GM23338 (cell line): Measurements from ENCODE around the gene PTGIR. TPM values are rescaled to one million over a fixed set of nuclear protein-coding genes. Genes with fewer than 3 reads are reported as not detected.

Experiments used
- ATAC-seq: fragments of 200-7000 bp; cut with Tn5 transposase; 3 replicates; pipeline ENCODE4 v1.9.1; 2020
- DNase-seq: peaks from one replicate; pipeline ENCODE4 v3.0.0-alpha.2; 2015; ENCODE audit warnings: low spot score
- H2AFZ ChIP-seq: fragments of 200-600 bp; sonication (generic); 2 replicates; pipeline ENCODE4 v1.8.0; 2016; ENCODE audit warnings: antibody characterized with exemption, mild to moderate bottlenecking, moderate library complexity
- H3F3A ChIP-seq: fragments of 200-600 bp; sonication (generic); replicated peaks from 2 replicates; pipeline ENCODE4 v1.8.0; 2017; ENCODE audit warnings: antibody characterized with exemption, mixed run types, low read depth
- H3K27ac ChIP-seq: fragments of 200-600 bp; sonication (generic); 2 replicates; pipeline ENCODE4 v1.6.1; 2016; ENCODE audit warnings: low read depth
- H3K27me3 ChIP-seq: fragments of 200-600 bp; sonication (generic); 2 replicates; pipeline ENCODE4 v1.8.0; 2016; ENCODE audit warnings: mild to moderate bottlenecking, mixed run types, moderate library complexity; ENCODE audit not compliant: insufficient read depth
- H3K36me3 ChIP-seq: fragments of 200-600 bp; sonication (generic); 2 replicates; pipeline ENCODE4 v1.8.0; 2016; ENCODE audit warnings: mild to moderate bottlenecking; ENCODE audit not compliant: insufficient read depth
- H3K4me1 ChIP-seq: fragments of 200-600 bp; sonication (generic); 2 replicates; pipeline ENCODE4 v1.8.0; 2016; ENCODE audit warnings: mild to moderate bottlenecking, moderate library complexity; ENCODE audit not compliant: insufficient read depth
- H3K4me2 ChIP-seq: fragments of 200-600 bp; sonication (generic); 2 replicates; pipeline ENCODE4 v1.7.1; 2017; ENCODE audit warnings: mixed run types
- H3K4me3 ChIP-seq: fragments of 200-600 bp; sonication (generic); 2 replicates; pipeline ENCODE4 v1.6.1; 2016; ENCODE audit warnings: mixed run types
- H3K79me2 ChIP-seq: fragments of 200-600 bp; sonication (generic); replicated peaks from 2 replicates; pipeline ENCODE4 v1.8.0; 2017; ENCODE audit warnings: mild to moderate bottlenecking; ENCODE audit not compliant: insufficient read depth
- H3K9me2 ChIP-seq: fragments of 200-600 bp; sonication (generic); 2 replicates; pipeline ENCODE4 v1.8.0; 2017; ENCODE audit not compliant: insufficient read depth
- H4K20me1 ChIP-seq: fragments of 200-600 bp; sonication (generic); replicated peaks from 2 replicates; pipeline ENCODE4 v1.8.0; 2017; ENCODE audit warnings: mild to moderate bottlenecking; ENCODE audit not compliant: insufficient read depth
- H3K27ac Mint-ChIP-seq: 2 replicates; pipeline ENCODE4 v1.8.0; 2020; ENCODE audit warnings: inconsistent platforms, mild to moderate bottlenecking, moderate library complexity, mixed read lengths
- H3K27me3 Mint-ChIP-seq: 3 replicates; pipeline ENCODE4 v1.8.0; 2022; ENCODE audit warnings: low read depth, mild to moderate bottlenecking, moderate library complexity, mixed read lengths, inconsistent platforms; ENCODE audit not compliant: insufficient read depth, poor library complexity
- H3K36me3 Mint-ChIP-seq: 3 replicates; pipeline ENCODE4 v1.8.0; 2021; ENCODE audit warnings: low read depth, mild to moderate bottlenecking, inconsistent platforms, moderate library complexity, mixed read lengths
- H3K4me1 Mint-ChIP-seq: 3 replicates; pipeline ENCODE4 v1.8.0; 2020; ENCODE audit warnings: mild to moderate bottlenecking, inconsistent platforms, mixed read lengths
- H3K4me3 Mint-ChIP-seq: 3 replicates; pipeline ENCODE4 v1.8.0; 2021; ENCODE audit warnings: moderate library complexity, mild to moderate bottlenecking, inconsistent platforms, mixed read lengths
- H3K9me3 Mint-ChIP-seq: 3 replicates; pipeline ENCODE4 v1.8.0; 2020; ENCODE audit warnings: moderate library complexity, mild to moderate bottlenecking, inconsistent platforms, mixed read lengths
- CREB1 ChIP-seq: fragments of 250-450 bp; sonication (Bioruptor Pico); IDR thresholded peaks from 2 replicates; pipeline ENCODE4 v1.5.0; 2020; ENCODE audit warnings: low read depth, mild to moderate bottlenecking, moderate library complexity
- EZH2 ChIP-seq: fragments of 200-600 bp; sonication (generic); IDR thresholded peaks from one replicate; pipeline ENCODE4 v1.8.0; 2017; ENCODE audit warnings: antibody characterized with exemption, mild to moderate bottlenecking, low read depth; ENCODE audit not compliant: unreplicated experiment
- EZH2phosphoT487 ChIP-seq: fragments of 200-600 bp; sonication (generic); IDR thresholded peaks from one replicate; pipeline ENCODE4 v1.8.1; 2018; ENCODE audit warnings: antibody characterized with exemption; ENCODE audit not compliant: unreplicated experiment
- JUNB ChIP-seq: IDR thresholded peaks from one replicate; pipeline ENCODE4 v1.6.1; 2016; ENCODE audit warnings: antibody characterized with exemption; ENCODE audit not compliant: unreplicated experiment
- NANOG ChIP-seq: IDR thresholded peaks from 2 replicates; pipeline ENCODE4 v1.6.1; 2016; ENCODE audit warnings: antibody characterized with exemption, borderline replicate concordance
- POLR2AphosphoS5 ChIP-seq: IDR thresholded peaks from 2 replicates; pipeline ENCODE4 v1.6.1; 2016; ENCODE audit warnings: antibody characterized with exemption, low read depth
- STAT1 ChIP-seq: IDR thresholded peaks from one replicate; pipeline ENCODE4 v1.6.1; 2016; ENCODE audit warnings: antibody characterized with exemption; ENCODE audit not compliant: unreplicated experiment
- ZNF114 ChIP-seq: fragments of 250-450 bp; sonication (Bioruptor Pico); IDR thresholded peaks from 2 replicates; pipeline ENCODE4 v1.5.0; 2020; ENCODE audit warnings: mild to moderate bottlenecking, moderate library complexity
- ZNF331 ChIP-seq: fragments of 250-450 bp; sonication (Bioruptor Pico); IDR thresholded peaks from 2 replicates; pipeline ENCODE4 v1.5.0; 2020; ENCODE audit warnings: low read depth, mild to moderate bottlenecking, moderate library complexity
- ZNF462 ChIP-seq: fragments of 250-450 bp; sonication (Bioruptor Pico); IDR thresholded peaks from 2 replicates; pipeline ENCODE4 v1.5.0; 2020; ENCODE audit warnings: mild to moderate bottlenecking, moderate library complexity
- polyA plus RNA-seq: library from polyadenylated mRNA; unstranded; fragments of >200 nt; fragmentation: Nextera tagmentation; extraction: Ambion mirVana; gene quantifications from 2 replicates; pipeline ENCODE4 v1.2.1, GENCODE V29; 2016
- total RNA-seq: library from RNA; depleted of rRNA; stranded (reverse); fragments of >200 nt; shearing (Covaris generic); gene quantifications from 2 replicates; pipeline ENCODE4 v1.2.3, GENCODE V29; 2014
- TF ChIP-seq, protein P1 (sequence below), 2 experiments: fragments of 200-600 bp in 1 of 2; sonication (generic) in 1 of 2; conservative IDR thresholded peaks; 2 replicates each; pipeline versions ENCODE4 v1.5.1 to v1.6.1; 2016 to 2017; ENCODE audit warnings: antibody characterized with exemption in 2 of 2, low read depth in 2 of 2, mild to moderate bottlenecking in 2 of 2, moderate library complexity in 1 of 2
- TF ChIP-seq, protein P2 (sequence below): IDR thresholded peaks from 2 replicates; pipeline ENCODE4 v1.6.1; 2016; ENCODE audit warnings: antibody characterized with exemption
- TF ChIP-seq, protein P3 (sequence below): IDR thresholded peaks from one replicate; pipeline ENCODE4 v1.6.1; 2018; ENCODE audit warnings: antibody characterized with exemption; ENCODE audit not compliant: unreplicated experiment

The PTGIR gene
- total and polyA plus RNA-seq, 2 experiments from 2014 or later: not detected

- Histone ChIP-seq H3F3A (no peaks in the 10 kb centered on the region), H4K20me1 (no peaks in the 10 kb centered on the region), H3K9me2 (no peaks in the 10 kb centered on the region), H3K27me3 (no peaks in the 10 kb centered on the region), H3K27ac (no peak overlapping the region), H3K4me3 (no peak overlapping the region), H2AFZ (no peak overlapping the region), H3K4me1 (peaks cover 5% of the 10 kb centered on the region; the same call in 1 of the 2 replicates), H3K79me2 (no peaks in the 10 kb centered on the region), H3K4me2 (no peak overlapping the region), H3K36me3 (no peaks in the 10 kb centered on the region)
- Mint-ChIP-seq H3K36me3 (no peaks in the 10 kb centered on the region; the same call in 2 of the 3 replicates), H3K4me1 (peaks cover 11% of the 10 kb centered on the region), H3K4me3 (no peak overlapping the region), H3K27ac (no peak overlapping the region), H3K27me3 (peaks cover 13% of the 10 kb centered on the region), H3K9me3 (no peaks in the 10 kb centered on the region)
- DNase-seq (no peak), ATAC-seq (no peak)
- TF ChIP-seq EZH2 (no peak), ZNF462 (CRISPR knock-in tag) (no peak), ZNF114 (CRISPR knock-in tag) (no peak), CREB1 (CRISPR knock-in tag) (no peak), POLR2AphosphoS5 (no peak), STAT1 (no peak), EZH2phosphoT487 (no peak), NANOG (no peak), ZNF331 (CRISPR knock-in tag) (no peak), JUNB (no peak)
- TF ChIP-seq, protein P1, sequence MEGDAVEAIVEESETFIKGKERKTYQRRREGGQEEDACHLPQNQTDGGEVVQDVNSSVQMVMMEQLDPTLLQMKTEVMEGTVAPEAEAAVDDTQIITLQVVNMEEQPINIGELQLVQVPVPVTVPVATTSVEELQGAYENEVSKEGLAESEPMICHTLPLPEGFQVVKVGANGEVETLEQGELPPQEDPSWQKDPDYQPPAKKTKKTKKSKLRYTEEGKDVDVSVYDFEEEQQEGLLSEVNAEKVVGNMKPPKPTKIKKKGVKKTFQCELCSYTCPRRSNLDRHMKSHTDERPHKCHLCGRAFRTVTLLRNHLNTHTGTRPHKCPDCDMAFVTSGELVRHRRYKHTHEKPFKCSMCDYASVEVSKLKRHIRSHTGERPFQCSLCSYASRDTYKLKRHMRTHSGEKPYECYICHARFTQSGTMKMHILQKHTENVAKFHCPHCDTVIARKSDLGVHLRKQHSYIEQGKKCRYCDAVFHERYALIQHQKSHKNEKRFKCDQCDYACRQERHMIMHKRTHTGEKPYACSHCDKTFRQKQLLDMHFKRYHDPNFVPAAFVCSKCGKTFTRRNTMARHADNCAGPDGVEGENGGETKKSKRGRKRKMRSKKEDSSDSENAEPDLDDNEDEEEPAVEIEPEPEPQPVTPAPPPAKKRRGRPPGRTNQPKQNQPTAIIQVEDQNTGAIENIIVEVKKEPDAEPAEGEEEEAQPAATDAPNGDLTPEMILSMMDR (conservative IDR thresholded peaks at IDR 0.05; ENCODE audit: low read depth in 2 of 2): no peak
- TF ChIP-seq, protein P2, sequence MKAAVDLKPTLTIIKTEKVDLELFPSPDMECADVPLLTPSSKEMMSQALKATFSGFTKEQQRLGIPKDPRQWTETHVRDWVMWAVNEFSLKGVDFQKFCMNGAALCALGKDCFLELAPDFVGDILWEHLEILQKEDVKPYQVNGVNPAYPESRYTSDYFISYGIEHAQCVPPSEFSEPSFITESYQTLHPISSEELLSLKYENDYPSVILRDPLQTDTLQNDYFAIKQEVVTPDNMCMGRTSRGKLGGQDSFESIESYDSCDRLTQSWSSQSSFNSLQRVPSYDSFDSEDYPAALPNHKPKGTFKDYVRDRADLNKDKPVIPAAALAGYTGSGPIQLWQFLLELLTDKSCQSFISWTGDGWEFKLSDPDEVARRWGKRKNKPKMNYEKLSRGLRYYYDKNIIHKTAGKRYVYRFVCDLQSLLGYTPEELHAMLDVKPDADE: no peak
- TF ChIP-seq, protein P3, sequence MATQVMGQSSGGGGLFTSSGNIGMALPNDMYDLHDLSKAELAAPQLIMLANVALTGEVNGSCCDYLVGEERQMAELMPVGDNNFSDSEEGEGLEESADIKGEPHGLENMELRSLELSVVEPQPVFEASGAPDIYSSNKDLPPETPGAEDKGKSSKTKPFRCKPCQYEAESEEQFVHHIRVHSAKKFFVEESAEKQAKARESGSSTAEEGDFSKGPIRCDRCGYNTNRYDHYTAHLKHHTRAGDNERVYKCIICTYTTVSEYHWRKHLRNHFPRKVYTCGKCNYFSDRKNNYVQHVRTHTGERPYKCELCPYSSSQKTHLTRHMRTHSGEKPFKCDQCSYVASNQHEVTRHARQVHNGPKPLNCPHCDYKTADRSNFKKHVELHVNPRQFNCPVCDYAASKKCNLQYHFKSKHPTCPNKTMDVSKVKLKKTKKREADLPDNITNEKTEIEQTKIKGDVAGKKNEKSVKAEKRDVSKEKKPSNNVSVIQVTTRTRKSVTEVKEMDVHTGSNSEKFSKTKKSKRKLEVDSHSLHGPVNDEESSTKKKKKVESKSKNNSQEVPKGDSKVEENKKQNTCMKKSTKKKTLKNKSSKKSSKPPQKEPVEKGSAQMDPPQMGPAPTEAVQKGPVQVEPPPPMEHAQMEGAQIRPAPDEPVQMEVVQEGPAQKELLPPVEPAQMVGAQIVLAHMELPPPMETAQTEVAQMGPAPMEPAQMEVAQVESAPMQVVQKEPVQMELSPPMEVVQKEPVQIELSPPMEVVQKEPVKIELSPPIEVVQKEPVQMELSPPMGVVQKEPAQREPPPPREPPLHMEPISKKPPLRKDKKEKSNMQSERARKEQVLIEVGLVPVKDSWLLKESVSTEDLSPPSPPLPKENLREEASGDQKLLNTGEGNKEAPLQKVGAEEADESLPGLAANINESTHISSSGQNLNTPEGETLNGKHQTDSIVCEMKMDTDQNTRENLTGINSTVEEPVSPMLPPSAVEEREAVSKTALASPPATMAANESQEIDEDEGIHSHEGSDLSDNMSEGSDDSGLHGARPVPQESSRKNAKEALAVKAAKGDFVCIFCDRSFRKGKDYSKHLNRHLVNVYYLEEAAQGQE: no peak
Observed at GRCh38 chr19:46625731-46626130, 842 bp upstream of the PTGIR start.
